Measurements from ENCODE around the gene SPINK2.

SPINK2 gene

DNA sequence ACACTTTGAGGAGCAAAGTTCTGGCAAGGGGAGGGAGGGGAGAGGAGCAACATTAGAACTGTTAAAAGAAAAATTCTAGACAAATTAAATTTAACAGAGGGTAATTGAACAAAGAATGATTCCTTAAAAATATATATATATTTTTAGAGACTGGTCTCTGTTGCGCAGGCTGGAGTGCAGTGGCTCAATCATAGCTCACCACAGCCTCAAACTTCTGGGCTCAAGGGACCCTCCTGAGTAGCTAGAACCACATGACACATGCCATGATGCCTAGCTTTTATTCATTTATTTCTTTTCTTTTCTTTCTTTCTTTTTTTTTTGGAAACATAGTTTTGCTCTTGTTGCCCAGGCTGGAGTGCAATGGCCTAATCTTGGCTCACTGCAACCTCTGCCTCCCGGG is 19.1 kb upstream of the SPINK2 start:
- TF ChIP-seq SIN3A (IDR thresholded peaks at IDR 0.05; ENCODE audit: borderline replicate concordance, insufficient read depth, low read length) (no peak), TAF1 (IDR thresholded peaks at IDR 0.05; ENCODE audit: borderline replicate concordance, insufficient read depth, low read length) (no peak), FOXP2 (optimal IDR thresholded peaks at IDR 0.05; ENCODE audit: borderline replicate concordance, extremely low read depth, extremely low read length, insufficient read depth) (no peak), POLR2AphosphoS5 (IDR thresholded peaks at IDR 0.05; ENCODE audit: low read depth, low read length) (no peak)
- TF ChIP-seq, protein P1, sequence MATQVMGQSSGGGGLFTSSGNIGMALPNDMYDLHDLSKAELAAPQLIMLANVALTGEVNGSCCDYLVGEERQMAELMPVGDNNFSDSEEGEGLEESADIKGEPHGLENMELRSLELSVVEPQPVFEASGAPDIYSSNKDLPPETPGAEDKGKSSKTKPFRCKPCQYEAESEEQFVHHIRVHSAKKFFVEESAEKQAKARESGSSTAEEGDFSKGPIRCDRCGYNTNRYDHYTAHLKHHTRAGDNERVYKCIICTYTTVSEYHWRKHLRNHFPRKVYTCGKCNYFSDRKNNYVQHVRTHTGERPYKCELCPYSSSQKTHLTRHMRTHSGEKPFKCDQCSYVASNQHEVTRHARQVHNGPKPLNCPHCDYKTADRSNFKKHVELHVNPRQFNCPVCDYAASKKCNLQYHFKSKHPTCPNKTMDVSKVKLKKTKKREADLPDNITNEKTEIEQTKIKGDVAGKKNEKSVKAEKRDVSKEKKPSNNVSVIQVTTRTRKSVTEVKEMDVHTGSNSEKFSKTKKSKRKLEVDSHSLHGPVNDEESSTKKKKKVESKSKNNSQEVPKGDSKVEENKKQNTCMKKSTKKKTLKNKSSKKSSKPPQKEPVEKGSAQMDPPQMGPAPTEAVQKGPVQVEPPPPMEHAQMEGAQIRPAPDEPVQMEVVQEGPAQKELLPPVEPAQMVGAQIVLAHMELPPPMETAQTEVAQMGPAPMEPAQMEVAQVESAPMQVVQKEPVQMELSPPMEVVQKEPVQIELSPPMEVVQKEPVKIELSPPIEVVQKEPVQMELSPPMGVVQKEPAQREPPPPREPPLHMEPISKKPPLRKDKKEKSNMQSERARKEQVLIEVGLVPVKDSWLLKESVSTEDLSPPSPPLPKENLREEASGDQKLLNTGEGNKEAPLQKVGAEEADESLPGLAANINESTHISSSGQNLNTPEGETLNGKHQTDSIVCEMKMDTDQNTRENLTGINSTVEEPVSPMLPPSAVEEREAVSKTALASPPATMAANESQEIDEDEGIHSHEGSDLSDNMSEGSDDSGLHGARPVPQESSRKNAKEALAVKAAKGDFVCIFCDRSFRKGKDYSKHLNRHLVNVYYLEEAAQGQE (IDR thresholded peaks at IDR 0.05; ENCODE audit: insufficient read depth in 1 of 2, low read depth in 2 of 2, low read length in 2 of 2), result no peak

DNA sequence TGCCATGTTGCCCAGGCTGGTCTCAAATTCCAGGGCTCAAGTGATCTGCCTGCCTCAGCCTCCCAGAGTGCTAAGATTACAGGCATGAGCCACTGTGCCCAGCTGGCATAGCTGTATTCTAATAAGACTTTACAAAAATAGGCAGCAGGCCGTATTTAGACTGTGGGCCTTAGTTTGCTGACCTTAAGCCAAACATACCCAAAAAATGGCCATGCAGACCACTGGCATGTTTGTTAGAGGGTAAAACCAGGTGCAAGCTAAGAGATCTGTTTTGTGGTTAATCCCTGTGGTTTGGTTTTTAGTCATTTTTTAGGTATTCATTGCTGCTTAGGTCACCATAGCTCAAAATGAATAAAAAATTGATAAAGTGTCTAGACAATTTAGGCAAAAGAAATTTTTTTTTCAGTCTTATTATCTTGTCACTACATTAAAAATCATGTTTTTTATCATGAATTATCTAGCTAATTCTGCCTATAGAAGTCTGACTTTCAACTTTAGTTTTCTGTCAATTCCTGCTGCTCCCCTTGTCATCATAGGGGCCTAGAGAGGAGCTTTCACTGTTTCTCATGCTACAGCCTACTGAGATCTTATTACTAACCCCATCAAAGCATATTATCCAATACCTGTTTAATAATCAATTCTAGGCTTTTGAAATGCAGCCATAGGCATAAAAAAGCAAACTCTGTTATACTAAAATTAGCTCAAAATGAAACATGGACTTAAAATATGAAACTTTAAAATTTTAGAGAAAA is 7.5 kb upstream of the SPINK2 start:
- TF ChIP-seq POLR2AphosphoS5 (IDR thresholded peaks at IDR 0.05; ENCODE audit: low read depth, low read length) (no peak), TAF1 (IDR thresholded peaks at IDR 0.05; ENCODE audit: borderline replicate concordance, insufficient read depth, low read length) (no peak), FOXP2 (optimal IDR thresholded peaks at IDR 0.05; ENCODE audit: borderline replicate concordance, extremely low read depth, extremely low read length, insufficient read depth) (no peak), SIN3A (IDR thresholded peaks at IDR 0.05; ENCODE audit: borderline replicate concordance, insufficient read depth, low read length) (no peak)
- TF ChIP-seq, protein P1 (IDR thresholded peaks at IDR 0.05; ENCODE audit: insufficient read depth in 1 of 2, low read depth in 2 of 2, low read length in 2 of 2), result no peak

DNA sequence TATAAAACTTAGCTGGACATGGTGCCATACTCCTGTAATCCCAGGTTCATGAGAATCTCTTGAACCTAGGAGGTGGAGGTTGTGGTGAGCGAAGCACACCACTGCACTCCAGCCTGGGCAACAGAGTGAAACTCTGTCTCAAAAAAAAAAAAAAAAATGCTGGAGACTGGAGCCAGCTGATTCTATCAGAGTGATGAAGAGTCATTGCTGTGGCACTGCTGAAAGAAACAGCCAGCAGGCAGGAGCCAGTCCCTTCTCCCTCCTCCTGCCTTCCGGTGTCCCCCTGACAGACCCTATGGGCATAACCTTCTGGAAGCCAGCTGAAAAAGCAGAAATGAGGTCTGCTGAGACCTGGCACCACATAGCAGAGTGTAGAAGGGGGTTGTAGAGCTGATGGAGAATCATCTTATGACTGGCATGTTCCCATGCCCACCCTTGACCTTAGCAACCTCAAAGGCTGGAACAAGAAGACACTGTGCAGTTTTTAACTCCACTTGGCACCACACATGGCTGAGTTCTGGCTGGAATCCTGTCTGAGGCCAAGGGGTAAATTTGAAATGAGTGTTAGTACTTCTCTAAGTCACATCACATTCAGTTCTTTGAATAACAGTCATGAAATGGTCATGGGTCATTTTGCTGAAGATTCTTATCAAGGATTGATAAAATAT is 2.6 kb upstream of the SPINK2 start:
- TF ChIP-seq POLR2AphosphoS5 (IDR thresholded peaks at IDR 0.05; ENCODE audit: low read depth, low read length) (no peak), SIN3A (IDR thresholded peaks at IDR 0.05; ENCODE audit: borderline replicate concordance, insufficient read depth, low read length) (no peak), FOXP2 (optimal IDR thresholded peaks at IDR 0.05; ENCODE audit: borderline replicate concordance, extremely low read depth, extremely low read length, insufficient read depth) (no peak), TAF1 (IDR thresholded peaks at IDR 0.05; ENCODE audit: borderline replicate concordance, insufficient read depth, low read length) (no peak)
- TF ChIP-seq, protein P1 (IDR thresholded peaks at IDR 0.05; ENCODE audit: insufficient read depth in 1 of 2, low read depth in 2 of 2, low read length in 2 of 2), result no peak

DNA sequence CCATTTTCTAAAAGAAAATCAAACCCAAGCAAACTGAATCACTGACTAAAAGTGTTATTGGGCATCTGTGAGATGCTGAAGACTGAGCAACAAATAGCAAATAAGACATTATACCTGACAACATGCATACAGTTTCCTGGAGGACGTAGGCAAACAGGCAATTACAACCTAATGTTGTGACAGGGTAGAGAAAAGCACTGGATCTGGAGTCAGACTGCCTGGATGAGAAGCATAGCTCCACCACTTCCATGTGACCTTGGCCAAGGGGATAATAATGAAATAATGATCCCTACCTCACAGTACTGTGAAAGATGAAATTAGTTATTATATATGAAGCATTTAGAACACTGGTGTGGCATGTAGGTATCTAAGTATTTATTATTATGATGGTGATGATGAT is 2.7 kb downstream of the SPINK2 start:
- TF ChIP-seq POLR2AphosphoS5 (IDR thresholded peaks at IDR 0.05; ENCODE audit: low read depth, low read length), result no peak
- TF ChIP-seq SIN3A (IDR thresholded peaks at IDR 0.05; ENCODE audit: borderline replicate concordance, insufficient read depth, low read length), result no peak
- TF ChIP-seq, protein P1 (IDR thresholded peaks at IDR 0.05; ENCODE audit: insufficient read depth in 1 of 2, low read depth in 2 of 2, low read length in 2 of 2), result no peak
- TF ChIP-seq TAF1 (IDR thresholded peaks at IDR 0.05; ENCODE audit: borderline replicate concordance, insufficient read depth, low read length), result no peak
- TF ChIP-seq FOXP2 (optimal IDR thresholded peaks at IDR 0.05; ENCODE audit: borderline replicate concordance, extremely low read depth, extremely low read length, insufficient read depth), result no peak

All from PFSK-1 (cell line).